ENCODE measurements around the gene SPTLC3.

SPTLC3 gene

DNA sequence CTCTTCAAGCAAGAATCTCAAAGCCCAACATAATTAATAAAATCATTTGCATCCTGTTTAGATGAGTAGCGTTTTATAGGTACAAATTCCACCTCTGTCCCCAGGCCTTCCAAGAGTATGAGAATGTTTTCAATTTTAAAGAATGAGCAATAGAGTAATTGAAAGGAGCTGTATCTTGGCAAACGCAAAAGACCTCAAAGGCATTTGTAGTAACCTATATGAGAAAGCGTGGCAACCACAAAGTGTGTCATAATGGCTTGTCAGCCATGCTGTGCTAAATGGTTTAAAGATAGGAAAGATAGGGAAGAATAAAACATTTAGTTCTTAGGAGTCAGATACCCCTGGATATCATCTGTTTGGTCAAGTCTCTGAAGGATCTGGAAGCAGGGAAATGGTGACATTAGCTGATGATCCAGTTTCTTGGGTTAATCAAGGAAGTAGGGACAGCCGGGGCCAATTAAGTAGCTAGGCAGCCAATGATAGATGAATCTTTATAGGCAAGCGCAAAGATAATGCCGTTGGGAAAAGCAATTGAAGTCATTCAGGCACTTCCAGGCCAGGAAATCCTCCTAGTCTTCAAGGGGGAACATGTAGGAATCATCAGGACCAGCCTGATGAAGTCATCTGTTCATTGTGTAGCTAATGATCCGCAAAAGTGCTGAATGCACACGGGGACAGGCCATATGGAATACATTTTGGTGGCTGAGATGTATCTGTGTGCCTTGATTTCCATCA, 140.8 kb downstream of the SPTLC3 start:
- DNase-seq (ENCODE audit: low read depth): peak; percentile 52
- no peak overlapping the region for H3K4me3 ChIP-seq (ENCODE audit: control insufficient read depth, low read depth, low read length)
- TF ChIP-seq CTCF (conservative IDR thresholded peaks at IDR 0.05; ENCODE audit: control insufficient read depth, insufficient read depth, low read depth, low read length): no peak

DNA sequence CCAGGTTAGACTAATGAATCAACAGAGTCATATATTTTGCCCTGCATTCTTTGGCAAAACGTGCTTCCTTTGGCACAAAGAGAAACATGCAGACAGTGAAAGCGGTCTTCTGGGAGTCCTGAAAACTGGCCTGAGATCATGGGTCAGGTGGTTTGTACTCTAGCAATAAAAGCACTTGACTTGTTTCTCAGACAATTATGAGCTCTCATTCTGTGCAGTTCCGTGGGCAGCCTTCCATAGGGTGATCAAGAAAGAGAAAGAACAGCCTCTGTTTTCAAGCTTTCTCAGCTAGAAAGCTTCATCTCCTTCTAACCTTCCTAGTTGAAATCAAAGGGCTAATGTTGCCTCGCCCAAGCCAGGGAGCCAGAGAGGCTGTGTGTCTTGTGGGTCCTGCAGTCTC, 149.6 kb downstream of the SPTLC3 start:
- H3K4me3 ChIP-seq (ENCODE audit: control insufficient read depth, low read depth, low read length): no peak overlapping the region
- TF ChIP-seq CTCF (conservative IDR thresholded peaks at IDR 0.05; ENCODE audit: control insufficient read depth, insufficient read depth, low read depth, low read length): no peak
- no peak for DNase-seq (ENCODE audit: low read depth)

- no peak for DNase-seq (ENCODE audit: low read depth)
- TF ChIP-seq CTCF (conservative IDR thresholded peaks at IDR 0.05; ENCODE audit: control insufficient read depth, insufficient read depth, low read depth, low read length): no peak
- no peak overlapping the region for H3K4me3 ChIP-seq (ENCODE audit: control insufficient read depth, low read depth, low read length)
Observed at GRCh38 chr20:13159889-13160288, 151.1 kb downstream of the SPTLC3 start.

DNA sequence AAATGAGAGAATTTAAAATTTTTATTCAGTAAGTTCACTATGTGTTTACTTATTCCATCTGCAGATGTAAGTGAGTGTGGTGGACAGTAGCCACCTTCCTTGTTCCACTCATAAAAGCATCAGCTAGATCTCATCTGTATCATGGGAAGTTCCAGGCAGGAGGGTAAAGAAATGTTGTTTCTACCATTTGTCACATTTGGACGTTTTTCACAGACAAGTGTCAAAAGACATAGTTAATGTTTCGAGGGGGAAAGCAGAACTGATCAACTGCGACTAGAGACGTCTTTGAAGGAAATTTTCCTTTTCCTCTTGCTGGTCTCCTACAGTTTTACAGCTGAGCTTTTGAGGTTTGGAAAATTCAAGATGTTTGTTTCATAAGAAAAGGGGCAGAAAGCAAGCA, 156.4 kb downstream of the SPTLC3 start:
- no peak for DNase-seq (ENCODE audit: low read depth)
- no peak for TF ChIP-seq CTCF (conservative IDR thresholded peaks at IDR 0.05; ENCODE audit: control insufficient read depth, insufficient read depth, low read depth, low read length)
- H3K4me3 ChIP-seq (ENCODE audit: control insufficient read depth, low read depth, low read length): no peak overlapping the region

- no peak for DNase-seq (ENCODE audit: low read depth)
- no peak overlapping the region for H3K4me3 ChIP-seq (ENCODE audit: control insufficient read depth, low read depth, low read length)
- no peak for TF ChIP-seq CTCF (conservative IDR thresholded peaks at IDR 0.05; ENCODE audit: control insufficient read depth, insufficient read depth, low read depth, low read length)
Observed at GRCh38 chr20:13166011-13166410, 157.2 kb downstream of the SPTLC3 start.

GRCh38 chr20:13166437-13166836, 157.7 kb downstream of the SPTLC3 start:
- no peak for TF ChIP-seq CTCF (conservative IDR thresholded peaks at IDR 0.05; ENCODE audit: control insufficient read depth, insufficient read depth, low read depth, low read length)
- no peak for DNase-seq (ENCODE audit: low read depth)
- no peak overlapping the region for H3K4me3 ChIP-seq (ENCODE audit: control insufficient read depth, low read depth, low read length)

- H3K4me3 ChIP-seq (ENCODE audit: control insufficient read depth, low read depth, low read length): no peak overlapping the region
- no peak for TF ChIP-seq CTCF (conservative IDR thresholded peaks at IDR 0.05; ENCODE audit: control insufficient read depth, insufficient read depth, low read depth, low read length)
- no peak for DNase-seq (ENCODE audit: low read depth)
Observed at GRCh38 chr20:13169086-13169485, 160.3 kb downstream of the SPTLC3 start.

All from fibroblast of mammary gland (primary cell).